A673 (cell line): Measurements from ENCODE around the gene CHID1.

Experiments
- EZH2 ChIP-seq: fragments of 200-600 bp; sonication (generic); IDR thresholded peaks from 2 replicates; pipeline ENCODE4 v1.6.1; 2017; ENCODE audit warnings: borderline replicate concordance, low read depth, mild to moderate bottlenecking, mixed read lengths, antibody characterized with exemption, low read length; ENCODE audit not compliant: poor library complexity, severe bottlenecking
- TF ChIP-seq, protein P1 (sequence below): fragments of 300-800, 200-600 bp; sonication (generic); conservative IDR thresholded peaks from 2 replicates; pipeline ENCODE4 v1.5.1; 2017; ENCODE audit warnings: low read depth, mild to moderate bottlenecking, antibody characterized with exemption, low read length, moderate library complexity, mixed read lengths

DNA sequence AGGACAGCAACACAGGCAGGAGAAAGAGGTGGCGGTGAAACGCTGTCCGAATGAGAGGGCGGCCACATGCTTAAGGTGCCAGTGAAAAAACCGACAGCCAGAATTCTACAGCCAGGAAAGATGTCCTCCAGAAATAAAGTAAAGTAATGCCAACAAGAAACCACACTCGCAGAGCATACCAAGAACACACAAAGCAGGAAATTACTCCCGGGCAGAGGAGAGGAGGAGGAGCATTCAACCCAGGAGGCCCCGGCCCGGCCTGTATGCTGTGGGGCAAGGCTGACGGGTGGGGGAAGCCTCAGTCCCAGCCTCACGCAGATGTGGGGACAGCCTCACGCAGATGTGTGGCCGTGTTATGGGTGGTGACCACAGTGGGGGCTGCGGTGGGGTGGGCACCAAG is 28.0 kb downstream of the CHID1 start:
- TF ChIP-seq, protein P1, sequence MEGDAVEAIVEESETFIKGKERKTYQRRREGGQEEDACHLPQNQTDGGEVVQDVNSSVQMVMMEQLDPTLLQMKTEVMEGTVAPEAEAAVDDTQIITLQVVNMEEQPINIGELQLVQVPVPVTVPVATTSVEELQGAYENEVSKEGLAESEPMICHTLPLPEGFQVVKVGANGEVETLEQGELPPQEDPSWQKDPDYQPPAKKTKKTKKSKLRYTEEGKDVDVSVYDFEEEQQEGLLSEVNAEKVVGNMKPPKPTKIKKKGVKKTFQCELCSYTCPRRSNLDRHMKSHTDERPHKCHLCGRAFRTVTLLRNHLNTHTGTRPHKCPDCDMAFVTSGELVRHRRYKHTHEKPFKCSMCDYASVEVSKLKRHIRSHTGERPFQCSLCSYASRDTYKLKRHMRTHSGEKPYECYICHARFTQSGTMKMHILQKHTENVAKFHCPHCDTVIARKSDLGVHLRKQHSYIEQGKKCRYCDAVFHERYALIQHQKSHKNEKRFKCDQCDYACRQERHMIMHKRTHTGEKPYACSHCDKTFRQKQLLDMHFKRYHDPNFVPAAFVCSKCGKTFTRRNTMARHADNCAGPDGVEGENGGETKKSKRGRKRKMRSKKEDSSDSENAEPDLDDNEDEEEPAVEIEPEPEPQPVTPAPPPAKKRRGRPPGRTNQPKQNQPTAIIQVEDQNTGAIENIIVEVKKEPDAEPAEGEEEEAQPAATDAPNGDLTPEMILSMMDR, result no peak
- TF ChIP-seq EZH2, result no peak
